ENCODE measurements around the gene CSRNP3.

The CSRNP3 gene

GRCh38 chr2:165544897-165545296 lies 75.4 kb downstream of the CSRNP3 start:
- Histone ChIP-seq H3K36me3 (ENCODE audit: insufficient read depth, low read length) (no peaks in the 10 kb centered on the region), H3K9ac (ENCODE audit: low read depth, low read length) (no peak overlapping the region), H3K4me1 (ENCODE audit: insufficient read depth, low read length) (peaks cover 8% of the 10 kb centered on the region; the same call in 1 of the 2 replicates), H3K4me3 (ENCODE audit: low read length) (no peak overlapping the region), H3K27ac (ENCODE audit: low read depth, low read length) (no peak overlapping the region), H3K9me3 (ENCODE audit: insufficient read depth, low read depth, low read length) (no peaks in the 10 kb centered on the region), H3K27me3 (ENCODE audit: insufficient read depth, low read length) (no peaks in the 10 kb centered on the region)
- WGBS = 94% methylated on average over 2 of the region's 2 CpGs

GRCh38 chr2:165547900-165548299 lies 78.4 kb downstream of the CSRNP3 start:
- Histone ChIP-seq H3K4me3 (ENCODE audit: low read length) (no peak overlapping the region), H3K27me3 (ENCODE audit: insufficient read depth, low read length) (no peaks in the 10 kb centered on the region), H3K4me1 (ENCODE audit: insufficient read depth, low read length) (peaks cover 20% of the 10 kb centered on the region; the same call in 1 of the 2 replicates), H3K27ac (ENCODE audit: low read depth, low read length) (no peak overlapping the region), H3K9me3 (ENCODE audit: insufficient read depth, low read depth, low read length) (no peaks in the 10 kb centered on the region), H3K36me3 (ENCODE audit: insufficient read depth, low read length) (no peaks in the 10 kb centered on the region), H3K9ac (ENCODE audit: low read depth, low read length) (no peak overlapping the region)

GRCh38 chr2:165549619-165550018 lies 80.1 kb downstream of the CSRNP3 start:
- Histone ChIP-seq H3K36me3 (ENCODE audit: insufficient read depth, low read length) (no peaks in the 10 kb centered on the region), H3K4me3 (ENCODE audit: low read length) (no peak overlapping the region), H3K27ac (ENCODE audit: low read depth, low read length) (no peak overlapping the region), H3K27me3 (ENCODE audit: insufficient read depth, low read length) (no peaks in the 10 kb centered on the region), H3K9ac (ENCODE audit: low read depth, low read length) (no peak overlapping the region), H3K4me1 (ENCODE audit: insufficient read depth, low read length) (peaks cover 20% of the 10 kb centered on the region; the same call in 1 of the 2 replicates), H3K9me3 (ENCODE audit: insufficient read depth, low read depth, low read length) (no peaks in the 10 kb centered on the region)
- WGBS = 93% methylated on average over 1 of the region's 1 CpG

- H3K36me3 ChIP-seq (ENCODE audit: insufficient read depth, low read length) = no peaks in the 10 kb centered on the region
- no peaks in the 10 kb centered on the region for H3K27me3 ChIP-seq (ENCODE audit: insufficient read depth, low read length)
- H3K27ac ChIP-seq (ENCODE audit: low read depth, low read length) = no peak overlapping the region
- peaks cover 6% of the 10 kb centered on the region; the same call in 1 of the 2 replicates for H3K4me1 ChIP-seq (ENCODE audit: insufficient read depth, low read length)
- H3K4me3 ChIP-seq (ENCODE audit: low read length) = no peak overlapping the region
- H3K9ac ChIP-seq (ENCODE audit: low read depth, low read length) = no peak overlapping the region
- WGBS = 94% methylated on average over 2 of the region's 2 CpGs
- no peaks in the 10 kb centered on the region for H3K9me3 ChIP-seq (ENCODE audit: insufficient read depth, low read depth, low read length)
Measured at GRCh38 chr2:165558832-165559231, 89.3 kb downstream of the CSRNP3 start.

- H3K27me3 ChIP-seq (ENCODE audit: insufficient read depth, low read length) = no peaks in the 10 kb centered on the region
- H3K36me3 ChIP-seq (ENCODE audit: insufficient read depth, low read length) = no peaks in the 10 kb centered on the region
- no peak overlapping the region for H3K4me3 ChIP-seq (ENCODE audit: low read length)
- 91% methylated on average over 4 of the region's 4 CpGs for WGBS
- no peak overlapping the region for H3K9ac ChIP-seq (ENCODE audit: low read depth, low read length)
- H3K4me1 ChIP-seq (ENCODE audit: insufficient read depth, low read length) = peaks cover 6% of the 10 kb centered on the region; the same call in 1 of the 2 replicates
- no peak overlapping the region for H3K27ac ChIP-seq (ENCODE audit: low read depth, low read length)
- no peaks in the 10 kb centered on the region for H3K9me3 ChIP-seq (ENCODE audit: insufficient read depth, low read depth, low read length)
Measured at GRCh38 chr2:165560377-165560988, 91.0 kb downstream of the CSRNP3 start.

GRCh38 chr2:165561516-165561915 lies 92.0 kb downstream of the CSRNP3 start:
- Histone ChIP-seq H3K4me3 (ENCODE audit: low read length) (no peak overlapping the region), H3K4me1 (ENCODE audit: insufficient read depth, low read length) (peaks cover 6% of the 10 kb centered on the region; the same call in 1 of the 2 replicates), H3K9ac (ENCODE audit: low read depth, low read length) (no peak overlapping the region), H3K27me3 (ENCODE audit: insufficient read depth, low read length) (no peaks in the 10 kb centered on the region), H3K36me3 (ENCODE audit: insufficient read depth, low read length) (no peaks in the 10 kb centered on the region), H3K27ac (ENCODE audit: low read depth, low read length) (no peak overlapping the region), H3K9me3 (ENCODE audit: insufficient read depth, low read depth, low read length) (no peaks in the 10 kb centered on the region)
- 100% methylated on average over 1 of the region's 1 CpG for WGBS

GRCh38 chr2:165562233-165562632 lies 92.7 kb downstream of the CSRNP3 start:
- no peak overlapping the region for H3K9ac ChIP-seq (ENCODE audit: low read depth, low read length)
- H3K9me3 ChIP-seq (ENCODE audit: insufficient read depth, low read depth, low read length) = no peaks in the 10 kb centered on the region
- no peak overlapping the region for H3K4me3 ChIP-seq (ENCODE audit: low read length)
- peaks cover 6% of the 10 kb centered on the region; the same call in 1 of the 2 replicates for H3K4me1 ChIP-seq (ENCODE audit: insufficient read depth, low read length)
- no peak overlapping the region for H3K27ac ChIP-seq (ENCODE audit: low read depth, low read length)
- no peaks in the 10 kb centered on the region for H3K27me3 ChIP-seq (ENCODE audit: insufficient read depth, low read length)
- no peaks in the 10 kb centered on the region for H3K36me3 ChIP-seq (ENCODE audit: insufficient read depth, low read length)

- no peak overlapping the region for H3K27ac ChIP-seq (ENCODE audit: low read depth, low read length)
- H3K9me3 ChIP-seq (ENCODE audit: insufficient read depth, low read depth, low read length) = no peaks in the 10 kb centered on the region
- 86% methylated on average over 6 of the region's 6 CpGs for WGBS
- H3K9ac ChIP-seq (ENCODE audit: low read depth, low read length) = no peak overlapping the region
- no peaks in the 10 kb centered on the region for H3K27me3 ChIP-seq (ENCODE audit: insufficient read depth, low read length)
- no peaks in the 10 kb centered on the region for H3K36me3 ChIP-seq (ENCODE audit: insufficient read depth, low read length)
- H3K4me1 ChIP-seq (ENCODE audit: insufficient read depth, low read length) = peaks cover 12% of the 10 kb centered on the region; the same call in 1 of the 2 replicates
- H3K4me3 ChIP-seq (ENCODE audit: low read length) = no peak overlapping the region
Measured at GRCh38 chr2:165563468-165564225, 94.1 kb downstream of the CSRNP3 start.

GRCh38 chr2:165566008-165566407 lies 96.5 kb downstream of the CSRNP3 start:
- 95% methylated on average over 4 of the region's 4 CpGs for WGBS
- Histone ChIP-seq H3K4me1 (ENCODE audit: insufficient read depth, low read length) (peaks cover 12% of the 10 kb centered on the region; the same call in 1 of the 2 replicates), H3K27ac (ENCODE audit: low read depth, low read length) (no peak overlapping the region)

GRCh38 chr2:165567273-165567672 lies 97.8 kb downstream of the CSRNP3 start:
- no peaks in the 10 kb centered on the region for H3K27me3 ChIP-seq (ENCODE audit: insufficient read depth, low read length)

More at GRCh38 chr2:165566008-165566407, 96.5 kb downstream of the CSRNP3 start:
- Histone ChIP-seq H3K36me3 (ENCODE audit: insufficient read depth, low read length) (no peaks in the 10 kb centered on the region), H3K9me3 (ENCODE audit: insufficient read depth, low read depth, low read length) (no peaks in the 10 kb centered on the region), H3K4me3 (ENCODE audit: low read length) (no peak overlapping the region), H3K9ac (ENCODE audit: low read depth, low read length) (no peak overlapping the region), H3K27me3 (ENCODE audit: insufficient read depth, low read length) (no peaks in the 10 kb centered on the region)

GRCh38 chr2:165568361-165568760 lies 98.9 kb downstream of the CSRNP3 start:
- no peak overlapping the region for H3K27ac ChIP-seq (ENCODE audit: low read depth, low read length)
- H3K4me1 ChIP-seq (ENCODE audit: insufficient read depth, low read length) = peaks cover 8% of the 10 kb centered on the region; the same call in 1 of the 2 replicates
- H3K27me3 ChIP-seq (ENCODE audit: insufficient read depth, low read length) = no peaks in the 10 kb centered on the region
- no peak overlapping the region for H3K4me3 ChIP-seq (ENCODE audit: low read length)
- no peak overlapping the region for H3K9ac ChIP-seq (ENCODE audit: low read depth, low read length)
- no peaks in the 10 kb centered on the region for H3K9me3 ChIP-seq (ENCODE audit: insufficient read depth, low read depth, low read length)
- H3K36me3 ChIP-seq (ENCODE audit: insufficient read depth, low read length) = no peaks in the 10 kb centered on the region

More at GRCh38 chr2:165567273-165567672, 97.8 kb downstream of the CSRNP3 start:
- peaks cover 8% of the 10 kb centered on the region; the same call in 1 of the 2 replicates for H3K4me1 ChIP-seq (ENCODE audit: insufficient read depth, low read length)
- H3K4me3 ChIP-seq (ENCODE audit: low read length) = no peak overlapping the region
- no peaks in the 10 kb centered on the region for H3K36me3 ChIP-seq (ENCODE audit: insufficient read depth, low read length)
- H3K9ac ChIP-seq (ENCODE audit: low read depth, low read length) = no peak overlapping the region
- H3K9me3 ChIP-seq (ENCODE audit: insufficient read depth, low read depth, low read length) = no peaks in the 10 kb centered on the region
- WGBS = 100% methylated on average over 2 of the region's 2 CpGs
- H3K27ac ChIP-seq (ENCODE audit: low read depth, low read length) = no peak overlapping the region
